ENCODE results near the gene GATAD2A. TPM values are rescaled to one million over a fixed set of nuclear protein-coding genes. Genes with fewer than 3 reads are reported as not detected.

Gene GATAD2A
- total RNA-seq, 1 donor from 2014 or later = 33.1 TPM

- DNase-seq (ENCODE audit: low read depth in 2 of 2) = peak; percentile 23 to 48
Measured at GRCh38 chr19:19487950-19488874, 82.7 kb downstream of the GATAD2A start.

GRCh38 chr19:19488875-19489690, 83.6 kb downstream of the GATAD2A start:
- DNase-seq (ENCODE audit: low read depth in 2 of 2) = peak; percentile 91 to 97

DNA sequence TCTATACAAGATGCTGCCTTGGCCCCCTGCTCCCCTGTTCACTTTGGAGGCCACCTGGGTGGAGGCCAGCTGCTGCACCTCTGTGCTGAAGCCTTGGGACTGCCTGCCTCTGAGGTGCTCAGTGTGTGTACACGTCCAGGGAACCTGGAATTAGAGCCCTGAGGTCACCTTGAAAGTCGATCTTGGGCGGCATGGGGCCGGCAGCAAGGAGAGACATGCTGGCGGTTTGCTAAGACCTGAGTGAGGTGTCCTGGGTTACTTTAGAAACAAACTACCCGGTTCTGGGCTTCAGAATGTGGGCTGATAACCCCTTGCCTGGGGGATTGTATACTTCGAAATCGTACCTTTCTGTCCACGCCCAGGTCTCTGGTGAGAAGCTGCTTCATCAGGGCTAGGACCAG, 84.3 kb downstream of the GATAD2A start:
- DNase-seq (ENCODE audit: low read depth in 2 of 2) = no peak

- DNase-seq (ENCODE audit: low read depth in 2 of 2) = peak; percentile 77 to 87
Measured at GRCh38 chr19:19490214-19490968, 84.9 kb downstream of the GATAD2A start.

DNA sequence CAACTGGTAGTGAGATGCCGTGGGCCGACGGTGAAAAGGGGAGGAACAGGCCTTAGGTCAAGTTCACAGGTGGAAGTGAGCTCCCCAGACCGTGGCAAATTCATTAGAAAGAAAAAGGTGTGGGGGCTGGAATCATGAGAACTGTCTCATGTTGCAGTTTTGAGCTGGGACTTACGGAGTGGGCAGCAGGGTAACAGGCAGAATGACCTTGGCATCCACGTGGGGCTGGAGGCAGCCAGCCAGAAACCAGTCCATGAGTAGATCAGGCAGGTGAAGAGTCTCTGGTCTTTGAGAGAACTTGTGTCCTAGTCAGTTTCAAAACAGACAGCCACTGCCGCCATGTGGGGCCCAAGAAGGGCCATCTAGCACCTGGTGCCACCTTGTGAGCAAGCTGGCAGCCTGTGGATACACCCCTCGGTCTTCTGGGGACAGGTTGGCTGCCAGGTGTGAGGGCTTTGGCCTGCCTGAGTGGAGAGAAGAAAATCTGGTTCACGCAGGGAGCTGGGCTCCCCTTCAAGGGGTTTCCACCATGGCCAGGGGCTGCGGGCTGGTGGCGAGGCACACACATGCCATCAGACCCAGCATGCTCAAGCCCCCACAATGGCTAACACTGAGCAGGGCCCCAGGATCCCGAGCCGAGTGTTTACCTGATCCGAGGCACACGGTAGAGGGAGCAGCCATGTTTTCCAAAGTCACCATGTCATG, 86.0 kb downstream of the GATAD2A start:
- DNase-seq (ENCODE audit: low read depth in 2 of 2) = no peak

GRCh38 chr19:19492026-19492610, 86.6 kb downstream of the GATAD2A start:
- no peak for DNase-seq (ENCODE audit: low read depth in 2 of 2)

DNA sequence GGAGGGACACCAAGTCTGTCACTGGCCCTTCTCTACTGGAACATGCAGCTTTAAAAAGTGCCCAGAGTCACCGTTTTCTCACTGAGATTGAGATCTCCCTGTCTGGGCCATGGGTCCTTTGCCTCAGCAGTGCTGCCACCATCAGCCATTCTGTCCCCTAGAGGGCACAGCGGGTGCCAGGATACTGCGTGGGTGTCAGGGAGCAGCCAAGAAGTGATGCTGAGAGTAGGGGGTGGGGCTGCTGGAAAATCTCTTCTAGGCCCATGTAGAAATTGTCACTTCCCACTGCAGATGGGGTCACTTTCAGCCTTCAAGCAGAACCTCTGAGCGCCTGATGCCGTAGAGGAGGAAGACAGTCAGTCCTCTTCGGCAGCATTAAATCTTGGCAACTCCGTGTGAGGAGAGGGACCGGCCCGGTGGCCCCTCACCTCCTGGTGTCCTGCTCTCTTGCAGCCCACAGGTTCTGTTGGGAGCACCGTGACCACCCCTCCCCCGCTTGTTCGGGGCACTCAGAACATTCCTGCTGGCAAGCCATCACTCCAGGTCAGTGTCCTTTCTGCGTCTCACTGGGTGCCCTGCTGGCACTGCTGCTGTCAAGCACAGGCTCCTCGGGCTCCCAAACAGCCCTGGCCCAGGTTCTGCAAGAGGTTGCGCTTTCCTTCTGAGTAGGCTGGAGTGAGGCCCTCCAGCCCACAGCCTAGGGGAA, 88.5 kb downstream of the GATAD2A start:
- DNase-seq (ENCODE audit: low read depth in 2 of 2) = no peak

DNA sequence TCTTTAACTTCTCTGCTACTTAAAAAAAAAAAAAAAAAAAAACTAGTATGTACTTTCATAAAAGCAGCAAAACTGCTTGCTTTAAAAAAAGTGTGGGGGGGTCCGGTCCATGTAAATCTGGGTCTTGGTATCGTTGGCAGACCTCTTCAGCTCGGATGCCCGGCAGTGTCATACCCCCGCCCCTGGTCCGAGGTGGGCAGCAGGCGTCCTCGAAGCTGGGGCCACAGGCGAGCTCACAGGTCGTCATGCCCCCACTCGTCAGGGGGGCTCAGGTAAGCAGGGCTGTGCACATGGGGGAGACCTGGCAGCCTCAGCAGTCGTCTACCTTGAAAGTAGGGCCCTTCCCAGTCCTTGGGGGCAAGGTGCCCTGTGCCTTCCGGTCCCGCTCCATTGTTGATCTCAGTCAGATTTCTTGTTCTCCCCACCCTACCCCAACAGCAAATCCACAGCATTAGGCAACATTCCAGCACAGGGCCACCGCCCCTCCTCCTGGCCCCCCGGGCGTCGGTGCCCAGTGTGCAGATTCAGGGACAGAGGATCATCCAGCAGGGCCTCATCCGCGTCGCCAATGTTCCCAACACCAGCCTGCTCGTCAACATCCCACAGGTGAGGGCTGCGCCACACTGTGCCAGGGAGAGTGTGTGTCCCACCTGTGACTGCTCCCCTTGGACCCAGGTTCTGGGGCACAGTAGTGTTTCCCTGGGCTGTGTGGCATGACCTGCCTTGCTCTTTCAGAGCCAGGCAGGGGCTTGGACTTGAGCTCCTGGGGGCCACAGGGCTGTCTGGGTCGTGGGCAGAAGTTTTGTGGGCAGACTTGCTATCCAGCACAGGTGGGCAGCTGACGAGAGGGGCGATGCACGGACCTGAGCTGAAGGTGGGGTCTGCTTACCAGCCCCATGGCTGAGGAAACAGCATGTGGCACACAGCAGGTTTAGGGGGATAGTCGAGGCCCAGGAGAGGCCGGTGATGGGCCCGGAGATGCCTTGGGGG, 90.4 kb downstream of the GATAD2A start:
- no peak for DNase-seq (ENCODE audit: low read depth in 2 of 2)

- no peak for DNase-seq (ENCODE audit: low read depth in 2 of 2)
Measured at GRCh38 chr19:19498255-19498991, 92.9 kb downstream of the GATAD2A start.

DNA sequence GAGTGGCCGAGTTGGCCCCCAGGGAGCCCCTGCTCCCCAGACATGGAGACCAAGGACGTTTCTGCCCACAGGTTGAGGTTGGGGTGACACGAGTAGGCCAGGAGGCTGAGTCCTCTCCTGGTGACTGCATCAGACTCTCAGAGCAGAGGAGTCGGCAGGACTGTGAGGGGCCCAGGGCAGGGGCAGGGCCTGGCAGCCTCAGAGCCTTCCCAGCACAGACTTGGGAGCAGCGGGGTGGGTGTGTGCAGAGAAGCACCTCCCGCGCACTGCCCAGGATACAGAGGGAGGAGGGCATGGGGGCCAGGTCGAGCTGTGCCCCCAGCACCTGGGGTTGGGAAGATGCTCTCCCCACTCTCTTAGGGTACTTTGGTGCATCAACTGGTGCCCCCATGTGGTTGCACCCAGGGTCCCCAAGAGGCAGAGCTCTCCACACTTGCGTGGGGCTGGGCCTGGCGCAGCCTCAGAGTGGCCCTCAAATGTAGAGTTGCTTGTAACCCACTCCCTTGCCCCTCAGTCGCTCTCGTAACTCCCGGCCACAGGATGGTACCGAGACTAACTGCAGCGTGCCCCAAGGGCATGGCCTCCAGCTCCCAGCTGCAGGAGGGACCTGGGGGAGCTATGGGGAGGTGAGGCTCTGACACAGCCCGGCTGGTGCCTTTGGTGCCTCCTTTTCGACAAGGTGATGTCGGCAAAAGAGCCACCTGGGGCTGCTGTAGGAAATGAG, 94.0 kb downstream of the GATAD2A start:
- DNase-seq (ENCODE audit: low read depth in 2 of 2) = no peak

- no peak for DNase-seq (ENCODE audit: low read depth in 2 of 2)
Measured at GRCh38 chr19:19500975-19501644, 95.6 kb downstream of the GATAD2A start.

- no peak for DNase-seq (ENCODE audit: low read depth in 2 of 2)
Measured at GRCh38 chr19:19501798-19502197, 96.3 kb downstream of the GATAD2A start.

DNA sequence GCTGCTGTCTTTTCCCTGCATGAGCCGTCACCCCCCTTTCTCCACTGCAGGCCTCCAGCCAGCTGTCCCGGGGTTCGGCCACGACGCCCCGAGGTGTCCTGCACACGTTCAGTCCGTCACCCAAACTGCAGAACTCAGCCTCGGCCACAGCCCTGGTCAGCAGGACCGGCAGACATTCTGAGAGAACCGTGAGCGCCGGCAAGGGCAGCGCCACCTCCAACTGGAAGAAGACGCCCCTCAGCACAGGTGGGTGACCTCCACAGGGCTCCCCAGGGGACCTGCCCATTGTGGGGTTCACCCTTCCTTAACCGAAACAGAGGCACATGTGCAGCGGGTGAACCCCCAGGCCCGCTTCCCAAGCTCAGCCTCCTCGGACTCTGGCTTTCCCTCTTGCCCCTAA, 96.8 kb downstream of the GATAD2A start:
- no peak for DNase-seq (ENCODE audit: low read depth in 2 of 2)

DNA sequence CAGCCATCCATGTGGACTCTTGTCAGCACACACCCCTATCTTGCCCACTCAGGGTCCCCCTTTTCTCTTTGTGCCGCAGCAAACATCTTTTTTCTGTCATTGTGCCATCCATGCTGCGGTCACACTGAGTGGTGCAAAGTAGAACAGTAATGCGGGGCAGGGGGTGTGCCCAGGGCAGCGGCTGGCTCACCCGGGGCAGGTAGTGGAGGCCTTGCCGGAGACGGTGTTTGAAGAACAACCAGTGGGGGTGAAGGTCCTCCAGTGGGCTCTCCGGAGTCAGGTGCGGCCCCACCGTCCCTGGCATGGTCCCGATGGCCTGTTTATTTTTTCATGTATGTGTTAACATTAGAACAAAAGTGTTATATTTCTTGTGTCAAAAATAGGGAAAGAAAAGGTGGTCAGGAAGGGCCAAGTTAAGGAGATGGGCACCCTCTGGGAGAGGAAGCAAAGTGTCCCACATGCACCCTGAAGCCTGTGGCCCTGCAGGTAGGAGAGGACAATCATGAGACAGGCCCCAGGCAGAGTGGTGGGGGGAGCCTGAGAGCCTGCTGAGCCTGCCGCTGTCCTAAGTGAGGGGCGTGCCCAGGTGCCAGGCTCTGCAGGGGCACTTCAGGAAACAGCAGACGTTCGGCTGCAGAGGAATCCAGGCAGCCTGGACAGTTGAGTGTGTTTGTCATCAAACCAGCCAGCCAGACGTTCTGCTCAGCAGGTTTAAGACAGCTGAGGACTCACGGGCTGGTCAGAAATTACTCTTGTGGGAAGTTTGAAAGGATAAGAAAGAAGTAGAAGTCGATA, 97.5 kb downstream of the GATAD2A start:
- DNase-seq (ENCODE audit: low read depth in 2 of 2) = no peak

GRCh38 chr19:19504754-19505668, 99.5 kb downstream of the GATAD2A start:
- no peak for DNase-seq (ENCODE audit: low read depth in 2 of 2)
